Cardiac fibroblast (primary cell): ENCODE data around the gene DNAH9.

ENCODE experiments used
- DNase-seq, 2 donors: peaks; one replicate each; pipeline versions ENCODE4 v3.0.0 to v3.0.0-alpha.2; 2010; ENCODE audit warnings: low read depth in 2 of 2
- H3K4me3 ChIP-seq, 2 donors: replicated peaks in 1 of 2; 1 replicate in 1 of 2; 2 replicates in 1 of 2; pipeline ENCODE4 v1.5.1; 2011; ENCODE audit warnings: low read depth in 2 of 2, low read length in 2 of 2, mild to moderate bottlenecking in 2 of 2, moderate library complexity in 1 of 2
- CTCF ChIP-seq: IDR thresholded peaks from one replicate; pipeline ENCODE4 v1.5.1; 2011; ENCODE audit warnings: low read depth, mild to moderate bottlenecking, low read length, inconsistent platforms

The DNAH9 gene

GRCh38 chr17:11786711-11787438 lies 188.6 kb downstream of the DNAH9 start:
- no peak for DNase-seq
- TF ChIP-seq CTCF, result no peak
- H3K4me3 ChIP-seq, result no peak overlapping the region

GRCh38 chr17:11795906-11796305 lies 197.6 kb downstream of the DNAH9 start:
- TF ChIP-seq CTCF, result no peak
- DNase-seq, result no peak
- H3K4me3 ChIP-seq, result no peak overlapping the region

DNA sequence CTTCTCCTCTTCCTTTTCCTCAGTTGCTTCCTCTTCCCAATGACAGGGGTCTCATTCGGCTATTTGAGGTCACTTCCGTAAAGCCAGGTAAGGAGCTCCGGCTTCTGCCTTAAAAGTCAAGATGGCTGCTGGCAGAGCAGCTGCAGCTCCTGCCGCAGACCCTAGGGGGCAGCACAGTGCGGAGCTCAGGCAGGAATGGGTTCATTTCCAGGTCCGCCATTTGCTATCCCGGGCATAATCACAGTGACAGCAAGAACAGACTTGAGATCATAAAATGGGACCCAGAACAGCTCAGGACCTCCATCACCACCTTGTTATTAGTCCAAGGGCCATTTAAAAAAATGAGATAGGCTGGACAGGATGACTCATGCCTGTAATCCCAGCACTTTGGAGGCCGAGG lies 199.5 kb downstream of the DNAH9 start:
- peak; percentile 14 for TF ChIP-seq CTCF
- no peak for DNase-seq
- H3K4me3 ChIP-seq, result no peak overlapping the region

DNA sequence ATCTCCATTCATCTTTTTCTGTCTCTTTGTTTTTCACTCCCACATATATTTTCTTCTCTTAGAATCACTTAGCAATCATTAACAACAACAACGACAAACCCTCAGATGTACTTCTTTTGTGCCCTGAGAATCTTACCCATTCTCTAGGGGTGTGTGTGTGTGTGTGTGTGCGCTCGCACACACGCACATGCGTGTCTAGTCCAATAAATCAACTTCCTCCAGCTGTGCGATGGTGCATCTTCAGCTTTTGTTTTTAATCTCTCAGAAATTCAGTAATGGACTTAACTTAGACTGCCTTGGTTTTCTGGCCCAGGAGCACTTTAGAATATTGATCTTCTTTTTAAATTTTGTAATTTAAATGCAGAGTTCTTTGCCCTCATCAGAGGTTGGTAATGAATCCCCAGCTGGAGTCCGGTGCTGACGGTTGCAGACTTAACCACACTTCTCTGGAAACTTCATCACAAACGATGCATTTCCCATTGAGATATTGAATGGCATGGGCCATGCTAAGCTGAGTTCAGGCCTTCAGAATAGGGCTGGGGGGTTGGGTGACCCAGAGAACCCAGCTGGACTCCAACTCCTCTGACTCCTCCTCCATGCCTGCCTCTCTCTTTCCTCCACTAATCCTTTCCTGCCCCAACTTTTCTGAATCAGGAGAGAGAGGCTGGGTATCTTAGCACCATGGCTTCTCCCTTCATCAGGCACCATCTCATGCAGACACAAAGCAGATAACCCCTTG lies 205.1 kb downstream of the DNAH9 start:
- H3K4me3 ChIP-seq, result no peak overlapping the region
- no peak for DNase-seq
- no peak for TF ChIP-seq CTCF

DNA sequence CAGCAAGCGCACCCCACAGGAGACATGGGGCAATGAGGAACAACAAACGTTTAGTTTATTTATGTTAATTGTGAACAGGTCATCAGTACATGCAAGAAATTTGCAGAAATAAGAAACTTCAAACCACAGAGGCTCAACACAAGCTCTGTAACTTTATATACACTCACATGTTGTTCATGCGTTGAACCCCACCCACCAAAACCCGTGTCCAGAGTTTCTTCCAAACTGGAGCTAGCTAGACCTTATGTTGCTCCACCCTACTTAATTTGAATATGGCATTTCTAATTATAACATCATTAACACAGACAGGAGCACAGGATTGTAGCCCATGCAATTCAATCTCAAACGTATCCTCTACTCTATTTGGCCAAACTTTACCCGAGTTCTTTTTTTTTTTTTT lies 206.9 kb downstream of the DNAH9 start:
- DNase-seq, result no peak
- H3K4me3 ChIP-seq, result no peak overlapping the region
- TF ChIP-seq CTCF, result no peak

- H3K4me3 ChIP-seq, result no peak overlapping the region
- no peak for TF ChIP-seq CTCF
These were observed 207.7 kb downstream of the DNAH9 start for GRCh38 chr17:11805952-11806351.

More at GRCh38 chr17:11805952-11806351, 207.7 kb downstream of the DNAH9 start:
- no peak for DNase-seq
